H1 (cell line): ENCODE results near the gene TNNT3. TPM values are rescaled to one million over a fixed set of nuclear protein-coding genes. Genes with fewer than 3 reads are reported as not detected.
A peak's percentile ranks its signal among the peaks of the same experiment; 100 is the strongest.

Experiments used
- CTCF ChIA-PET: fragments of 300-600 bp; sonication (Branson Sonifier 250); formaldehyde crosslinking; loops from one replicate; lab custom pipeline; 2021; ENCODE audit not compliant: partially characterized antibody; lab: Charles Lee
- POLR2A ChIA-PET: fragments of 300-600 bp; sonication (Branson Sonifier 250); formaldehyde crosslinking; loops from one replicate; lab custom pipeline; 2021; ENCODE audit warnings: inconsistent platforms; ENCODE audit not compliant: partially characterized antibody; lab: Charles Lee
- DNase-seq, 2 experiments: peaks; one replicate each; pipeline versions ENCODE4 v3.0.0 to v3.0.0-alpha.2; 2010 to 2022; ENCODE audit warnings: low spot score in 2 of 2, low read depth in 1 of 2, mixed read lengths in 1 of 2
- FAIRE-seq: peaks from 2 replicates; lab custom pipeline; 2011; peaks lifted over from hg19 to GRCh38; lab: Jason Lieb, UNC
- H2AFZ ChIP-seq: 2 replicates; pipeline ENCODE4 v1.8.1; 2012; ENCODE audit warnings: low read length, inconsistent platforms
- H2AK5ac ChIP-seq: 2 replicates; pipeline ENCODE4 v1.6.1; 2013; ENCODE audit warnings: low read depth, low read length
- H2BK120ac ChIP-seq: replicated peaks from 2 replicates; pipeline ENCODE3; 2013; ENCODE audit warnings: low read depth, low read length, inconsistent platforms
- H2BK12ac ChIP-seq: 2 replicates; pipeline ENCODE4 v1.6.1; 2013; ENCODE audit warnings: low read depth, low read length
- H2BK15ac ChIP-seq: 2 replicates; pipeline ENCODE4 v1.6.1; 2013; ENCODE audit warnings: low read length
- H2BK20ac ChIP-seq: 2 replicates; pipeline ENCODE4 v1.6.1; 2013; ENCODE audit warnings: low read length
- H2BK5ac ChIP-seq: 2 replicates; pipeline ENCODE4 v1.6.1; 2013; ENCODE audit warnings: low read depth, low read length
- H3K14ac ChIP-seq: 2 replicates; pipeline ENCODE4 v1.6.1; 2013; ENCODE audit warnings: inconsistent platforms; ENCODE audit not compliant: insufficient read length
- H3K18ac ChIP-seq: 2 replicates; pipeline ENCODE4 v1.6.1; 2013; ENCODE audit warnings: low read length; ENCODE audit errors: extremely low read depth
- H3K23ac ChIP-seq: 2 replicates; pipeline ENCODE4 v1.6.1; 2013; ENCODE audit warnings: inconsistent platforms; ENCODE audit not compliant: insufficient read length
- H3K23me2 ChIP-seq: 2 replicates; pipeline ENCODE4 v1.6.1; 2013; ENCODE audit warnings: low read depth, low read length
- H3K27ac ChIP-seq: 2 replicates; pipeline ENCODE4 v1.6.1; 2011; ENCODE audit warnings: low read depth, low read length, inconsistent platforms
- H3K27me3 ChIP-seq, 4 experiments: replicated peaks in 1 of 4; 1 replicate in 1 of 4; 2 replicates in 3 of 4; pipeline versions ENCODE4 v1.6.1 to v1.8.1; 2011 to 2013; ENCODE audit warnings: low read length in 3 of 4, mild to moderate bottlenecking in 3 of 4, inconsistent platforms in 2 of 4, mixed read lengths in 2 of 4, moderate library complexity in 1 of 4; ENCODE audit not compliant: control insufficient read depth in 3 of 4, insufficient read depth in 3 of 4; ENCODE audit errors: extremely low read depth in 1 of 4
- H3K36me3 ChIP-seq, 4 experiments: 2 replicates each; pipeline versions ENCODE4 v1.6.1 to v1.8.1; 2011 to 2013; ENCODE audit warnings: mild to moderate bottlenecking in 4 of 4, low read length in 3 of 4, moderate library complexity in 2 of 4, control low read depth in 1 of 4, inconsistent platforms in 1 of 4; ENCODE audit not compliant: insufficient read depth in 4 of 4, control insufficient read depth in 2 of 4
- H3K4ac ChIP-seq: replicated peaks from 2 replicates; pipeline ENCODE3; 2013; ENCODE audit warnings: low read length, low read depth, mixed read lengths, inconsistent platforms; ENCODE audit not compliant: insufficient read length
- H3K4me1 ChIP-seq, 4 experiments: replicated peaks in 1 of 4; 1 replicate in 1 of 4; 2 replicates in 3 of 4; pipeline versions ENCODE4 v1.6.1 to v1.8.1; 2011 to 2013; ENCODE audit warnings: low read length in 3 of 4, inconsistent platforms in 2 of 4, mixed read lengths in 1 of 4; ENCODE audit not compliant: insufficient read depth in 4 of 4, control insufficient read depth in 3 of 4
- H3K4me2 ChIP-seq, 2 experiments: 2 replicates each; pipeline versions ENCODE4 v1.6.1 to v1.8.1; 2011 to 2013; ENCODE audit warnings: low read depth in 2 of 2, low read length in 2 of 2, control low read depth in 1 of 2, inconsistent platforms in 1 of 2, mild to moderate bottlenecking in 1 of 2; ENCODE audit not compliant: insufficient read depth in 1 of 2
- H3K4me3 ChIP-seq, 4 experiments: fragments of 200-600, 300-600 bp in 1 of 4; sonication (generic), shearing (Covaris generic), sonication (Bioruptor Twin) in 1 of 4; 2 replicates each; pipeline versions ENCODE4 v1.5.1 to v1.8.1; 2011 to 2016; ENCODE audit warnings: low read length in 4 of 4, low read depth in 3 of 4, control low read depth in 2 of 4, inconsistent platforms in 2 of 4, mild to moderate bottlenecking in 2 of 4, mixed read lengths in 1 of 4, moderate library complexity in 1 of 4; ENCODE audit not compliant: insufficient read depth in 2 of 4; ENCODE audit errors: extremely low read depth in 1 of 4
- H3K56ac ChIP-seq: replicated peaks from 2 replicates; pipeline ENCODE3; 2013; ENCODE audit warnings: low read depth, mild to moderate bottlenecking, mixed read lengths, low read length, inconsistent platforms; ENCODE audit not compliant: insufficient read length
- H3K79me1 ChIP-seq: 2 replicates; pipeline ENCODE4 v1.6.1; 2013; ENCODE audit warnings: low read depth, low read length, control low read depth
- H3K79me2 ChIP-seq, 2 experiments: 2 replicates each; pipeline versions ENCODE4 v1.6.1 to v1.8.1; 2012 to 2013; ENCODE audit warnings: low read length in 2 of 2, mild to moderate bottlenecking in 2 of 2, inconsistent platforms in 1 of 2; ENCODE audit not compliant: insufficient read depth in 2 of 2, control insufficient read depth in 1 of 2
- H3K9ac ChIP-seq, 4 experiments: replicated peaks in 1 of 4; 1 replicate in 1 of 4; 2 replicates in 3 of 4; pipeline versions ENCODE4 v1.6.1 to v1.8.1; 2011 to 2013; ENCODE audit warnings: low read depth in 3 of 4, low read length in 3 of 4, control low read depth in 2 of 4, mild to moderate bottlenecking in 2 of 4, moderate library complexity in 2 of 4, inconsistent platforms in 1 of 4; ENCODE audit errors: extremely low read depth in 1 of 4
- H3K9me3 ChIP-seq, 2 experiments: 2 replicates each; pipeline versions ENCODE4 v1.6.1 to v1.8.1; 2012 to 2013; ENCODE audit warnings: mild to moderate bottlenecking in 2 of 2, moderate library complexity in 2 of 2, control low read depth in 1 of 2, inconsistent platforms in 1 of 2, low read depth in 1 of 2, low read length in 1 of 2, mixed read lengths in 1 of 2; ENCODE audit not compliant: insufficient read depth in 2 of 2
- H4K20me1 ChIP-seq, 2 experiments: replicated peaks in 1 of 2; 2 replicates each; pipeline versions ENCODE3 to v1.8.1; 2011 to 2013; ENCODE audit warnings: inconsistent platforms in 2 of 2, low read length in 2 of 2, mild to moderate bottlenecking in 1 of 2; ENCODE audit not compliant: insufficient read depth in 2 of 2, control insufficient read depth in 1 of 2
- H4K5ac ChIP-seq: 2 replicates; pipeline ENCODE4 v1.6.1; 2013; ENCODE audit warnings: low read length, low read depth, mixed read lengths, inconsistent platforms; ENCODE audit not compliant: insufficient read length
- H4K8ac ChIP-seq: 2 replicates; pipeline ENCODE4 v1.8.0; 2013; ENCODE audit warnings: mild to moderate bottlenecking, moderate library complexity, low read length, inconsistent platforms; ENCODE audit not compliant: insufficient read depth; ENCODE audit errors: extremely low read depth
- H4K91ac ChIP-seq: replicated peaks from 2 replicates; pipeline ENCODE3; 2013; ENCODE audit warnings: low read length, mixed read lengths, inconsistent platforms; ENCODE audit not compliant: insufficient read length
- CEBPB ChIP-seq: IDR thresholded peaks from 2 replicates; pipeline ENCODE4 v1.6.1; 2012; ENCODE audit warnings: low read depth, low read length
- KDM1A ChIP-seq: fragments of 200-600, 300-600 bp; sonication (generic); IDR thresholded peaks from 2 replicates; pipeline ENCODE4 v1.7.1; 2016; ENCODE audit warnings: mild to moderate bottlenecking, low read length, borderline replicate concordance
- SAP30 ChIP-seq: fragments of 300-600 bp; sonication (generic); IDR thresholded peaks from 2 replicates; pipeline ENCODE4 v1.7.1; 2012; ENCODE audit warnings: low read length, moderate library complexity, mild to moderate bottlenecking, inconsistent platforms; ENCODE audit not compliant: insufficient read depth, insufficient replicate concordance
- SIRT6 ChIP-seq: IDR thresholded peaks from one replicate; pipeline ENCODE4 v1.7.1; 2012; ENCODE audit warnings: low read length, inconsistent platforms
- SP4 ChIP-seq: IDR thresholded peaks from 2 replicates; pipeline ENCODE4 v1.6.1; 2012; ENCODE audit warnings: low read length, inconsistent platforms
- TCF12 ChIP-seq: IDR thresholded peaks from 2 replicates; pipeline ENCODE4 v1.6.1; 2011; ENCODE audit warnings: low read depth, mild to moderate bottlenecking, low read length
- USF2 ChIP-seq: IDR thresholded peaks from 2 replicates; pipeline ENCODE4 v1.6.1; 2011; ENCODE audit warnings: low read length, improper control_type of control experiment
- ZNF274 ChIP-seq: IDR thresholded peaks from 2 replicates; pipeline ENCODE4 v1.7.0; 2012; ENCODE audit warnings: low read length, borderline replicate concordance; ENCODE audit errors: extremely low read depth
- WGBS, 2 experiments: shearing (Covaris generic) in 1 of 2; methylation state at CpG; one replicate each; pipeline versions ENCODE4 v1.1.6 to v1.1.7; 2013 to 2015; ENCODE audit warnings: low lambda C conversion rate in 2 of 2, mixed read lengths in 2 of 2, inconsistent platforms in 1 of 2, low coverage in 1 of 2, missing lambda C conversion rate in 1 of 2; ENCODE audit not compliant: insufficient replicate concordance in 2 of 2, insufficient coverage in 1 of 2, insufficient read length in 1 of 2; ENCODE audit errors: extremely low coverage in 1 of 2, missing lambda C conversion rate in 1 of 2; 5-methylcytosine and 5-hydroxymethylcytosine counted together
- polyA plus RNA-seq, 7 experiments: library from polyadenylated mRNA; depleted of rRNA in 3 of 7; stranded (reverse) in 5 of 7; unstranded in 2 of 7; fragments of >200 nt in 5 of 7; fragments of 200-250 nt in 2 of 7; gene quantifications; 1 replicate in 5 of 7; 2 replicates in 1 of 7; 4 replicates in 1 of 7; pipeline versions ENCODE4 v1.2.1 to v1.2.3, GENCODE V29; 2011 to 2013; ENCODE audit warnings: missing spikeins in 2 of 7, mixed read lengths in 2 of 7
- total RNA-seq: library from RNA; stranded (reverse); fragmentation: NEBNext Ultra II Directional; extraction: Animal tissue kit (Norgen Biotek cat#: 25700); gene quantifications from 2 replicates; pipeline ENCODE4 v1.2.1, GENCODE V29; 2021

Gene TNNT3
- total and polyA plus RNA-seq, 2 of the 8 experiments (the other 6 are each of a cell fraction or from before 2014, with no cell fraction given), result not detected

- no peak for TF ChIP-seq ZNF274
- TF ChIP-seq USF2, result no peak
- TF ChIP-seq SP4, result no peak
- TF ChIP-seq SIRT6, result no peak
- no peak for TF ChIP-seq KDM1A
- no peak for TF ChIP-seq CEBPB
- no peak for TF ChIP-seq TCF12
- no peak for TF ChIP-seq SAP30
- no peak overlapping the region for H4K5ac ChIP-seq
- no peak overlapping the region for H3K18ac ChIP-seq
- H3K27me3 ChIP-seq, result no peaks in the 10 kb centered on the region; a peak in 1 of 7 replicates
- no peak overlapping the region for H2AFZ ChIP-seq
- H2BK120ac ChIP-seq, result no peak overlapping the region
- no peaks in the 10 kb centered on the region for H3K9me3 ChIP-seq
- H3K79me2 ChIP-seq, result no peaks in the 10 kb centered on the region
- no peak overlapping the region for H3K14ac ChIP-seq
- no peak overlapping the region for H3K56ac ChIP-seq
- DNase-seq (no peak), FAIRE-seq (no peak)
- POLR2A ChIA-PET, result interaction anchor here (0.6 kb wide), 1 partner anchor 1073 kb away, joined by 3 read pairs; no protein-coding TSS in a partner anchor
- H4K91ac ChIP-seq, result peak overlapping the region; percentile 27
- peaks cover 19% of the 10 kb centered on the region; the same call in 1 of the 2 replicates for H3K23me2 ChIP-seq
- H3K4ac ChIP-seq, result no peak overlapping the region
- H2BK5ac ChIP-seq, result no peak overlapping the region
- H3K4me1 ChIP-seq, result peaks cover 0 to 2% (median under 1%) of the 10 kb centered on the region in 4 experiments; a peak in 3 of 7 replicates
- no peak overlapping the region for H2BK20ac ChIP-seq
- no peak overlapping the region for H3K4me3 ChIP-seq
- H4K20me1 ChIP-seq, result peaks cover 0 to 1% of the 10 kb centered on the region in 2 experiments
- no peak overlapping the region for H2BK15ac ChIP-seq
- no peak overlapping the region for H3K4me2 ChIP-seq
- no peak overlapping the region for H2AK5ac ChIP-seq
- H3K36me3 ChIP-seq, result no peaks in the 10 kb centered on the region
- 87% methylated on average over 11 of the region's 11 CpGs; no CpG with 5 or more reads in 1 of the 2 experiments for WGBS, 2 experiments
- H2BK12ac ChIP-seq, result no peak overlapping the region
- no peak overlapping the region for H3K23ac ChIP-seq
- CTCF ChIA-PET, result interaction anchor here (0.7 to 4.0 kb wide), 11 partner anchors 9 to 268 kb away, joined by 3 to 39 read pairs (median 6); no protein-coding TSS in a partner anchor
- H3K79me1 ChIP-seq, result no peaks in the 10 kb centered on the region
- H3K9ac ChIP-seq, result no peak overlapping the region
- H4K8ac ChIP-seq, result no peak overlapping the region
- H3K27ac ChIP-seq, result no peak overlapping the region
These were observed 31.8 kb upstream of the TNNT3 start for GRCh38 chr11:1887451-1888346.
